Measurements from ENCODE around the gene ECEL1.

Gene ECEL1

DNA sequence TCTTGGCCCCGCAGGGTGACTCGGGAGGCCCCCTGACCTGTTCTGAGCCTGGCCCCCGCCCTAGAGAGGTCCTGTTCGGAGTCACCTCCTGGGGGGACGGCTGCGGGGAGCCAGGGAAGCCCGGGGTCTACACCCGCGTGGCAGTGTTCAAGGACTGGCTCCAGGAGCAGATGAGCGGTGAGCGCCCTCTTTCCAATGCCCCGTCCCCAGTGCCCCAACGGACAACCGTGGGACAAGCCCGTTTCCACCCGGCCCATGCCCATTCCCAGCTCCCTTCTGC is 35.7 kb upstream of the ECEL1 start (continued):
- TF ChIP-seq MYNN (tag by site-specific recombination; IDR thresholded peaks at IDR 0.05; ENCODE audit: borderline replicate concordance) (no peak), ZNF416 (tag by site-specific recombination; IDR thresholded peaks at IDR 0.05) (no peak), ZSCAN23 (tag by site-specific recombination; IDR thresholded peaks at IDR 0.05) (no peak), ZNF521 (tag by site-specific recombination; IDR thresholded peaks at IDR 0.05) (no peak), GLIS2 (tag by site-specific recombination; IDR thresholded peaks at IDR 0.05) (no peak), ZNF701 (tag by site-specific recombination; IDR thresholded peaks at IDR 0.05) (no peak), ZFP3 (tag by site-specific recombination; IDR thresholded peaks at IDR 0.05; ENCODE audit: low read depth) (no peak)
- TF ChIP-seq, protein P1, sequence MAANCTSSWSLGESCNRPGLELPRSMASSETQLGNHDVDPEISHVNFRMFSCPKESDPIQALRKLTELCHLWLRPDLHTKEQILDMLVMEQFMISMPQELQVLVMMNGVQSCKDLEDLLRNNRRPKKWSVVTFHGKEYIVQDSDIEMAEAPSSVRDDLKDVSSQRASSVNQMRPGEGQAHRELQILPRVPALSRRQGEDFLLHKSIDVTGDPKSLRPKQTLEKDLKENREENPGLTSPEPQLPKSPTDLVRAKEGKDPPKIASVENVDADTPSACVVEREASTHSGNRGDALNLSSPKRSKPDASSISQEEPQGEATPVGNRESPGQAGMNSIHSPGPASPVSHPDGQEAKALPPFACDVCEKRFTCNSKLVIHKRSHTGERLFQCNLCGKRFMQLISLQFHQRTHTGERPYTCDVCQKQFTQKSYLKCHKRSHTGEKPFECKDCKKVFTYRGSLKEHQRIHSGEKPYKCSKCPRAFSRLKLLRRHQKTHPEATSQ (tag by site-specific recombination; IDR thresholded peaks at IDR 0.05): no peak
- TF ChIP-seq, protein P2, sequence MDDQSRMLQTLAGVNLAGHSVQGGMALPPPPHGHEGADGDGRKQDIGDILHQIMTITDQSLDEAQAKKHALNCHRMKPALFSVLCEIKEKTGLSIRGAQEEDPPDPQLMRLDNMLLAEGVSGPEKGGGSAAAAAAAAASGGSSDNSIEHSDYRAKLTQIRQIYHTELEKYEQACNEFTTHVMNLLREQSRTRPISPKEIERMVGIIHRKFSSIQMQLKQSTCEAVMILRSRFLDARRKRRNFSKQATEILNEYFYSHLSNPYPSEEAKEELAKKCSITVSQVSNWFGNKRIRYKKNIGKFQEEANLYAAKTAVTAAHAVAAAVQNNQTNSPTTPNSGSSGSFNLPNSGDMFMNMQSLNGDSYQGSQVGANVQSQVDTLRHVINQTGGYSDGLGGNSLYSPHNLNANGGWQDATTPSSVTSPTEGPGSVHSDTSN (CRISPR knock-in tag; IDR thresholded peaks at IDR 0.05): no peak

DNA sequence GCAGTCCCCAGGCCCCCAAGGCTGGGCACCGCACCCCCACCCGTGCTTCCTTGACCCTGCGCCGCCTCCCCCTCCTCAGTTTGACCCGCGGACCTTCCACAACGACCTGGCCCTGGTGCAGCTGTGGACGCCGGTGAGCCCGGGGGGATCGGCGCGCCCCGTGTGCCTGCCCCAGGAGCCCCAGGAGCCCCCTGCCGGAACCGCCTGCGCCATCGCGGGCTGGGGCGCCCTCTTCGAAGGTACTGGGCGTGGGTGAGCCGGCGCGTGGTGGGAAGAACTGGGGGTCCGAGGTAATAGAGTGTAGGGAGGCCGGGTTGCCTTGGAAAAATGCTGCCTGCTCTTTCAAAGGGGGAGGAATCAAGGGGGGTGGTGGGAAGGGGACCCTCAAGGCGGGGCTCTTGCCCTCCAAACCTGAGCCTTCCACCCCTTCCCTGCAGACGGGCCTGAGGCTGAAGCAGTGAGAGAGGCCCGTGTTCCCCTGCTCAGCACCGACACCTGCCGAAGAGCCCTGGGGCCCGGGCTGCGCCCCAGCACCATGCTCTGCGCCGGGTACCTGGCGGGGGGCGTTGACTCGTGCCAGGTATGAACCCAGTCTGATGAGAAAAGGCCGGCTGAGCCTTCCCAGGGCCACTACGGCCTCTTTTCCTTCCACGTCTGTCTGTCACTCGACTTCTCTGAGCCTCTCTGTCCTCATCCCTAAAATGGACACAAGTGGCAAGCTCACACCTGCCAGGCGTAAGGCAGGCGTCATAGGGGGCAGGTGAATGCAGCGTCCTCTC is 35.2 kb upstream of the ECEL1 start:
- no peak overlapping the region; the same call in 1 of the 2 replicates for H3K4me3 ChIP-seq (ENCODE audit: low read depth, low read length)
- POLR2A ChIA-PET: interaction anchor here (0.6 kb wide), 1 partner anchor 788 kb away, joined by 5 read pairs; no protein-coding TSS in a partner anchor
- CTCF ChIA-PET: interaction anchor here (0.6 to 4.9 kb wide), 17 partner anchors 10 to 1464 kb away, joined by 3 to 77 read pairs (median 3); no protein-coding TSS in a partner anchor

More for the DNA sequence above, 35.2 kb upstream of the ECEL1 start:
- no peak for TF ChIP-seq ZNF664 (tag by site-specific recombination; IDR thresholded peaks at IDR 0.05)
- TF ChIP-seq ZNF274 (IDR thresholded peaks at IDR 0.05; ENCODE audit: low read length): no peak
- no peak for TF ChIP-seq ZNF274 (tag by site-specific recombination; IDR thresholded peaks at IDR 0.05; ENCODE audit: borderline replicate concordance)
- TF ChIP-seq, protein P3, sequence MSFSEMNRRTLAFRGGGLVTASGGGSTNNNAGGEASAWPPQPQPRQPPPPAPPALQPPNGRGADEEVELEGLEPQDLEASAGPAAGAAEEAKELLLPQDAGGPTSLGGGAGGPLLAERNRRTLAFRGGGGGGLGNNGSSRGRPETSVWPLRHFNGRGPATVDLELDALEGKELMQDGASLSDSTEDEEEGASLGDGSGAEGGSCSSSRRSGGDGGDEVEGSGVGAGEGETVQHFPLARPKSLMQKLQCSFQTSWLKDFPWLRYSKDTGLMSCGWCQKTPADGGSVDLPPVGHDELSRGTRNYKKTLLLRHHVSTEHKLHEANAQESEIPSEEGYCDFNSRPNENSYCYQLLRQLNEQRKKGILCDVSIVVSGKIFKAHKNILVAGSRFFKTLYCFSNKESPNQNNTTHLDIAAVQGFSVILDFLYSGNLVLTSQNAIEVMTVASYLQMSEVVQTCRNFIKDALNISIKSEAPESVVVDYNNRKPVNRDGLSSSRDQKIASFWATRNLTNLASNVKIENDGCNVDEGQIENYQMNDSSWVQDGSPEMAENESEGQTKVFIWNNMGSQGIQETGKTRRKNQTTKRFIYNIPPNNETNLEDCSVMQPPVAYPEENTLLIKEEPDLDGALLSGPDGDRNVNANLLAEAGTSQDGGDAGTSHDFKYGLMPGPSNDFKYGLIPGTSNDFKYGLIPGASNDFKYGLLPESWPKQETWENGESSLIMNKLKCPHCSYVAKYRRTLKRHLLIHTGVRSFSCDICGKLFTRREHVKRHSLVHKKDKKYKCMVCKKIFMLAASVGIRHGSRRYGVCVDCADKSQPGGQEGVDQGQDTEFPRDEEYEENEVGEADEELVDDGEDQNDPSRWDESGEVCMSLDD (tag by site-specific recombination; IDR thresholded peaks at IDR 0.05): no peak
- TF ChIP-seq ZNF701 (tag by site-specific recombination; IDR thresholded peaks at IDR 0.05): no peak
- TF ChIP-seq, protein P4, sequence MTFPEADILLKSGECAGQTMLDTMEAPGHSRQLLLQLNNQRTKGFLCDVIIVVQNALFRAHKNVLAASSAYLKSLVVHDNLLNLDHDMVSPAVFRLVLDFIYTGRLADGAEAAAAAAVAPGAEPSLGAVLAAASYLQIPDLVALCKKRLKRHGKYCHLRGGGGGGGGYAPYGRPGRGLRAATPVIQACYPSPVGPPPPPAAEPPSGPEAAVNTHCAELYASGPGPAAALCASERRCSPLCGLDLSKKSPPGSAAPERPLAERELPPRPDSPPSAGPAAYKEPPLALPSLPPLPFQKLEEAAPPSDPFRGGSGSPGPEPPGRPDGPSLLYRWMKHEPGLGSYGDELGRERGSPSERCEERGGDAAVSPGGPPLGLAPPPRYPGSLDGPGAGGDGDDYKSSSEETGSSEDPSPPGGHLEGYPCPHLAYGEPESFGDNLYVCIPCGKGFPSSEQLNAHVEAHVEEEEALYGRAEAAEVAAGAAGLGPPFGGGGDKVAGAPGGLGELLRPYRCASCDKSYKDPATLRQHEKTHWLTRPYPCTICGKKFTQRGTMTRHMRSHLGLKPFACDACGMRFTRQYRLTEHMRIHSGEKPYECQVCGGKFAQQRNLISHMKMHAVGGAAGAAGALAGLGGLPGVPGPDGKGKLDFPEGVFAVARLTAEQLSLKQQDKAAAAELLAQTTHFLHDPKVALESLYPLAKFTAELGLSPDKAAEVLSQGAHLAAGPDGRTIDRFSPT (tag by site-specific recombination; IDR thresholded peaks at IDR 0.05): peak; percentile 3
- TF ChIP-seq, protein P5, sequence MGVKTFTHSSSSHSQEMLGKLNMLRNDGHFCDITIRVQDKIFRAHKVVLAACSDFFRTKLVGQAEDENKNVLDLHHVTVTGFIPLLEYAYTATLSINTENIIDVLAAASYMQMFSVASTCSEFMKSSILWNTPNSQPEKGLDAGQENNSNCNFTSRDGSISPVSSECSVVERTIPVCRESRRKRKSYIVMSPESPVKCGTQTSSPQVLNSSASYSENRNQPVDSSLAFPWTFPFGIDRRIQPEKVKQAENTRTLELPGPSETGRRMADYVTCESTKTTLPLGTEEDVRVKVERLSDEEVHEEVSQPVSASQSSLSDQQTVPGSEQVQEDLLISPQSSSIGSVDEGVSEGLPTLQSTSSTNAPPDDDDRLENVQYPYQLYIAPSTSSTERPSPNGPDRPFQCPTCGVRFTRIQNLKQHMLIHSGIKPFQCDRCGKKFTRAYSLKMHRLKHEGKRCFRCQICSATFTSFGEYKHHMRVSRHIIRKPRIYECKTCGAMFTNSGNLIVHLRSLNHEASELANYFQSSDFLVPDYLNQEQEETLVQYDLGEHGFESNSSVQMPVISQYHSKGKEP (tag by site-specific recombination; IDR thresholded peaks at IDR 0.05): no peak
- no peak overlapping the region for H3K27ac ChIP-seq (ENCODE audit: extremely low read depth, low read depth, low read length)
- no peaks in the 10 kb centered on the region for H3K36me3 ChIP-seq (ENCODE audit: control insufficient read depth in 2 of 2, insufficient read depth in 1 of 2, low read length in 2 of 2)
- H3K9me3 ChIP-seq (ENCODE audit: control insufficient read depth, insufficient read depth, low read depth, low read length): no peaks in the 10 kb centered on the region
- no peaks in the 10 kb centered on the region; the same call in 1 of the 2 replicates for H3K4me1 ChIP-seq (ENCODE audit: control insufficient read depth, insufficient read depth, low read length)

Data from HEK293 (cell line).